GM12873 (cell line): Measurements from ENCODE around the gene HOXD4.

ENCODE experiments used
- TF ChIP-seq, protein P1 (sequence below): IDR thresholded peaks from 2 replicates; pipeline ENCODE4 v1.5.1; 2012; ENCODE audit warnings: low read depth, mild to moderate bottlenecking, moderate library complexity, low read length, control low read depth; ENCODE audit not compliant: insufficient read depth; ENCODE audit errors: missing control alignments

Gene HOXD4

DNA sequence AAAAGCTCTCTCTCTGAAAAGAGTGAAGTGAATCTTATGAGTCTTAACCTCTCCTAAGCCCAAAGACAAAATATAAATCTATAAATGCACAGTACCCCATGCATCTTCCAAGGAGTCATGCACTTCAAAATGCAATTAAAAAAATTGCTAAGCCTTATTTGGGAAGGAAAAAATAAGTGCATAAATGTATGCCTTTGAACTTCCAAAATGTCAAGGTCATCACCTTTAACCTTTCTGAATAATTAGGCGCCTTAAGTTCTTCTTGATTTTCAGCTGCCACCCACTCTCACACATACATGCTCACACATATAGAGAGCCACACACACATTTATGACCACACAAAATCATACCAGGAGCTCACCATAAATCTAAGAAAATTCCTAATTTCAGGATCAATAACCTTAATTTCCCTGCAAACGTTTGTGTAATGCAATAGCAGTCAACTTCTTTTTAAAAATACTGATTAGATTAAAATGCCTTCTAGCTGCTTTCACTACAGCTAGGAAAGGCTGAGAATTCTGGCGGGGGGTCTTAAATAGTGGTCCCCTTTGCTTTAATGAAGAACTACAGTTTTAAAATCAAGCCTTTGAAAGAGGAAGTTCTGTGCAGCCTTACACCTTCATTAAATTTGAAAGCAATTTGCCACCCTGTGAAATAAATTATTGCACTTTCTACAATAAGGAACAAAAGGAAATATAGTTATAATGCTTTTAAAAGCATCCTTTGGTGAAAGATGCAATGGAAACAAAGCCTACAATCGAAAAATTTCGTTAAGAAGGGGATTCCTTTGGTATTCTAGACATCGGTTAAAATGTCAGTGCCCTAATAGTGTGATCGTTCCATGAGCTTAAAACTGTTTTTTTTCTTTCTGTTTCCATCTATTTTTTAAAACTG lies 40.7 kb upstream of the HOXD4 start:
- TF ChIP-seq, protein P1, sequence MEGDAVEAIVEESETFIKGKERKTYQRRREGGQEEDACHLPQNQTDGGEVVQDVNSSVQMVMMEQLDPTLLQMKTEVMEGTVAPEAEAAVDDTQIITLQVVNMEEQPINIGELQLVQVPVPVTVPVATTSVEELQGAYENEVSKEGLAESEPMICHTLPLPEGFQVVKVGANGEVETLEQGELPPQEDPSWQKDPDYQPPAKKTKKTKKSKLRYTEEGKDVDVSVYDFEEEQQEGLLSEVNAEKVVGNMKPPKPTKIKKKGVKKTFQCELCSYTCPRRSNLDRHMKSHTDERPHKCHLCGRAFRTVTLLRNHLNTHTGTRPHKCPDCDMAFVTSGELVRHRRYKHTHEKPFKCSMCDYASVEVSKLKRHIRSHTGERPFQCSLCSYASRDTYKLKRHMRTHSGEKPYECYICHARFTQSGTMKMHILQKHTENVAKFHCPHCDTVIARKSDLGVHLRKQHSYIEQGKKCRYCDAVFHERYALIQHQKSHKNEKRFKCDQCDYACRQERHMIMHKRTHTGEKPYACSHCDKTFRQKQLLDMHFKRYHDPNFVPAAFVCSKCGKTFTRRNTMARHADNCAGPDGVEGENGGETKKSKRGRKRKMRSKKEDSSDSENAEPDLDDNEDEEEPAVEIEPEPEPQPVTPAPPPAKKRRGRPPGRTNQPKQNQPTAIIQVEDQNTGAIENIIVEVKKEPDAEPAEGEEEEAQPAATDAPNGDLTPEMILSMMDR = no peak

DNA sequence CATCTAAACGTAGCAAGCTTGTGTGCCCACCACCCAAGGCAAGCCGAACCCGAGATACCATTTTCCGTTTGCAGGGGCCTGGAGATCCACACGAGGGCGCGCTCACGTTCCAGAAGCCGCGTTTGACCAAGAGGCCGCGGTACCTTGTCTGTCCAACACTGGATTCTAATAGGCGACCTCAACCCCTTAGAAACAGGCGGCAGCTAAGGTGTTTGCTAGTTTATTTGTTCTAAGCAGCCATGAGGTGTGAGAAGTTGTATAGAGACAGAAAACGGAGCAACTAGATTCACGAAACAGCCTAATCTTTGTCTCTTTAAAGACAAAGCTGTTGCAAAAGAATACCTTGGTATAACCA lies 40.1 kb upstream of the HOXD4 start:
- TF ChIP-seq, protein P1 = peak; percentile 68

DNA sequence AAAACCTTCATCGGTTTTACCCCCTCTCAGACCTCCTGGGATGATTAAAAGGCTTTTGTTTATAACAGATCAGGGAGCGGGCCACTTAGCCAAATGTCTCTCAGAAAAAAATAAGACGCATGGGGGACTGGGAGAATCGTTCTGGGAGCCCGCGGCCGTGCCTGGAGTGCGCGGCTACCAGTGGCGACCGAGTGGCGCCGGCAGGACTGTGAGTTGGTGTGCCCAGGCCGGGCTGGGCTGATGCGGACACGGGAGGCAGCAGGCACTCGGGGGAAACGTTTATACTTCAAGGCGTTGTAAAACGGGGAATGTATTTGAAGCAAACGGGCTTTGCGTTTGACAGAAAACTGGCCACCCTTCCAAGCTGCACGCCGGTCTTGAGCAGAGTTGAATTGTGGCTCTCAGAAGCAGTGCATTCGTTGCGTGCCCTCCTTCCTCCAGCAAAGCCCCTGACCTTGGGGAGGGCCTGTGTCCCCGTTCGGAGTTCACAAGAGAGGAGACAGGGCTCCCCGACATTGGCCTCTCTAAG lies 39.4 kb upstream of the HOXD4 start:
- TF ChIP-seq, protein P1 = no peak

DNA sequence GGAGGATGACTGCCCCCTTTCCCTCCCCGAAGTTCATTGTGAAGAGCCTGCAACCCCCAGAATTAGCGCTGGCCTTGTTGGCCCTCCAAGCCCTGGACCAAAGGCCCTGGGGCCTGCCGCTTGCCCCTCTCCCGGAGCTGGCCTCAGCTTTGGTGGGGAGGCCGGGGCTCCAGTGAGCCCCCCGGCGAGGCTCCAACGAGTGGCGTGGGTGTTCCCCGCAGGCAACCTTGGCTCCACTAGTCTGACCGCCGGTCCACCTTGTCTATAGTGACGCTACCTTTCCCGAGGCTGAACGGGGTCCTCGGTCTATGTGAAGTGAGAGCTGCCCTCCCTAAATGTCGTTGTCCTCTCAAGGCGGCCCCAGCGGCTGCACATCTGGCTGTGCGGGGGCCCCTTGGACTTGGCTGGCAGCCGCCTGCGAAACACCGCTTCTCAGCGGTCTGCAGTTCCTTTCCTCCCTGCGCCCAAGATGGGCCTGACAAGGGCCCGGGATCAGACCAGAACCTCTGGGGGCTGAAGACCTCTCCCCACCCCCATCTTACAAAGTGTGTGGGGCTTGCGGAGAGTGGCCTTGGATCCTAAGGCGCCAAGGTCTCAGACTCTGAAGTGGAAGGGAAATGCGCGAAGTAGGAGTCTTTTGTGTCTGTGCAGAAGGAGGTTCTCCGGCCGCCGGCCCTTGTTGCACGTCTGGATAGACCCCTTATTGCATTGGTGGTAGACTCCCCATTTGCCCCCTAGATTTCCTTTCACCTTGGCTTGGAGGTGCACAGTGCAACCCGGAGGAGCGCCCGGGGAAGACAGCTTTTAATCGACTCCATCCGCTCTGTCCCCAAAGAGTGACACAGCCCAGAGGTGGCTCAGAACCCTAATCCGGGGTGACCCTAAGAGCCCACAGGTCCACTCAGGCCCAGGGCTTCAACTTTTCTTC lies 38.7 kb upstream of the HOXD4 start:
- TF ChIP-seq, protein P1 = no peak

DNA sequence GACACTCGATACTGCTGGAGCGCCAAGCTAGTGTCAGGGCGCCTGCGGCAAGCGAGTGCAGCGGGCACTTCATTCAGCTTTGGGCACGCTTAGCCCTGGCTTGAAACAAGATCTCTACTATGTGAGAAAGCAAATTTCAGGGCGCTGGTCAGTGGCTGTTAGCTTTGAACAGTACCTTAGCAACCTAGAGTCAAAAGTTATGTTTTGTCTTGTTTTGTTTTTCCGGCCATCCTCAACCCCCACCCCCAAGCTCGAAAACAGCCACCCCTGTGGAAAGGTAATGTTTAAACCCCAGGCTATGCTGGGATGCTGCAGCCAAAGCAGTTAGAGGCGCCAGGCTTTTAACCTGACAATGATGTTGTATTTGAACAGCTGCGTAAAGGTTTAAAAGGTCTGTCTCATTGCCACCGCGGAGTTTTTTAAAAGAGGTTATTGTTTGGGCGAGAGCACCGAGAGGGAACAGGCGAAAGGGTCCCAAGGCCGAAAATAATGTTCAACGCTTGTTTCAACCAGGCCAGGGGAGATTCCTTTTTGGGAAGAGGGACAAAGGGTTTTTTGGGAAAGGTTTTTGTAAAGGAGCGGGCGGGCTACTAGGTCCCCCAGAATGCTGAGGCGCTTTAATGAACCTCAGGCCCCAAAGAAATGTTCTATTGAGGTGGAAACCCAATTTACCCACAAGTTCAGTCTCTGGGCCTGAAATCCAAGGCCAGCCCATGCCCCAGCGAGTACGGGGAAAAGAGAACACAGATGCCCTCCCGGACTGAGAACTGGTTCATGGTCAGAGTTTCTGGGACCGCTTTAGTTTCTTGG lies 37.0 kb upstream of the HOXD4 start:
- TF ChIP-seq, protein P1 = no peak

DNA sequence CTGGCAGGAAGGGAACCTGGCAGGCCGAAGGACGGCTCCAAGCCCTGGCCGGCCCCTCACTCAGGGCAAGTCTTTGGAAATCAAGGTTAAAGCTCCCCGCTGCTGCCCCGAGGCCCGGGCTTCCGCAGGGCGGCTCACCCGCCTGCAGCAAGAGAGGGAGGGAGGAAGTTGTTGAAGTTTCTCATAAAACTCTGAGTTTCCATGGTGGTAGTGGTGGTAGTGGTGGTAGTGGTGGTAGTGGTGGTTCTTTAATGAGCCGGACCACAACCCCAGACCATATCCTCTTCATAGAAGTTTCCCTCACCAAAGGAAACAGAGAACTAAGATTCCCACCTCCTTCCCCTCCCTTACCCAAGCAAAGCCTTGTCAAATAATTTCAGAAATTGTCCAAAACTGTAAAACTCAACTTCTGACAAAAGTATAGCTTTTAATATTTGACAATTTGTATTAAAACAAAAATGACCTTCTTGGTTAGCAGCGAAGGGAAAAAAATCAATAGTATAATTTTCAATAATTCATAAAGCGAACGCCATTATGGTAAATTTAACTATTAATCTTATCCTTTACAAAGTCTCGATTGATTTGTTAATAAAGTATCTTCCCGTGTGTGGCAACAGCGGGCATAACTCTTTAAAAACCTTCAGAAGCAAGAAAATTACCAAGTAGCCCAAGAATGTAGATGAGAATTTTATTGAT lies 36.3 kb upstream of the HOXD4 start:
- TF ChIP-seq, protein P1 = no peak
